Measurements from ENCODE around the gene KRTAP10-1. TPM values are rescaled to one million over a fixed set of nuclear protein-coding genes. Genes with fewer than 3 reads are reported as not detected.

The KRTAP10-1 gene
- total RNA-seq, 1 donor from 2014 or later: not detected

DNA sequence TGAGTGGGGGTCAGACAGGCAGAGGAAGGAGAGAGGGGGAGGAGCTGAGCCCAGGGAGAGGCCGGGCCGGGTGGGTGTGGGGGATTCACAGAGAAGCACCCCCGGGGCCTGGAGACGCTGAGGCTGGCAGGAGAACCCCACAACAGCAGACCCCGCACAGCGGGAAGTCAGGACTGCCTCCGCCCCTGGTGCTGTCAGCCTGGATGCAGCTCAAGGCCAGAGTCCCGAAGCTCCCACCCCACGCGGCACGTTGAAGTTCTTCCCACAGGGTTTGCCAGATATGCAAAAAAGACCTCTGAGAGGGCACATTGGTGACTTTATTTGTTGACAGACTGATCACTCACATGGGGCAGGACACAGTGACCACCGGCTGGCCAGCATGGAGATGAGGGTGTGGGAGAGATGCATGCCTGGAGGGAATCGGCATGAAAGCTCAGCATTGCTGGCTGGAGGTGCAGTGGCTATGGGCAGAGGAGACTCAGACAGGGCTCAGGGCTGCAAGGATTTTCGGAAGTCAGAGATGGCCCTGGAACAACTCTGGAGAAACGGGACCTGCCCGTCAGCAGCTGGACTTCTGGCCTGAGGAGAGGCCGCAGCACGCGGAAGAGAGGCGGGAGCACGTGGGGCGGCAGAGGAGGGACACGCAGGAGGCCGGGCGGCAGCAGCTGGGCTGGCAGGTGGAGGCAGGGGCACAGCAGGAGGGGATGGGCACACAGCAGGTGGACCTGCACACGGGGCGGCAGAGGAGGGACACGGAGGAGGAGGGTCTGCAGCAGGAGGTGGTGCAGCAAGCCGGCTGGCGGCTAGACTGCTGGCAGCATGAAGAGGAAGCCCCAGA, 17.7 kb upstream of the KRTAP10-1 start:
- Histone ChIP-seq H3K36me3 (ENCODE audit: control insufficient read depth, insufficient read depth, low read length) (no peaks in the 10 kb centered on the region), H3K27me3 (ENCODE audit: control insufficient read depth, insufficient read depth, low read length) (peaks cover 13% of the 10 kb centered on the region), H3K4me3 (ENCODE audit: low read depth, low read length) (no peak overlapping the region)
- DNase-seq (ENCODE audit: low read depth): no peak
- TF ChIP-seq, protein P1, sequence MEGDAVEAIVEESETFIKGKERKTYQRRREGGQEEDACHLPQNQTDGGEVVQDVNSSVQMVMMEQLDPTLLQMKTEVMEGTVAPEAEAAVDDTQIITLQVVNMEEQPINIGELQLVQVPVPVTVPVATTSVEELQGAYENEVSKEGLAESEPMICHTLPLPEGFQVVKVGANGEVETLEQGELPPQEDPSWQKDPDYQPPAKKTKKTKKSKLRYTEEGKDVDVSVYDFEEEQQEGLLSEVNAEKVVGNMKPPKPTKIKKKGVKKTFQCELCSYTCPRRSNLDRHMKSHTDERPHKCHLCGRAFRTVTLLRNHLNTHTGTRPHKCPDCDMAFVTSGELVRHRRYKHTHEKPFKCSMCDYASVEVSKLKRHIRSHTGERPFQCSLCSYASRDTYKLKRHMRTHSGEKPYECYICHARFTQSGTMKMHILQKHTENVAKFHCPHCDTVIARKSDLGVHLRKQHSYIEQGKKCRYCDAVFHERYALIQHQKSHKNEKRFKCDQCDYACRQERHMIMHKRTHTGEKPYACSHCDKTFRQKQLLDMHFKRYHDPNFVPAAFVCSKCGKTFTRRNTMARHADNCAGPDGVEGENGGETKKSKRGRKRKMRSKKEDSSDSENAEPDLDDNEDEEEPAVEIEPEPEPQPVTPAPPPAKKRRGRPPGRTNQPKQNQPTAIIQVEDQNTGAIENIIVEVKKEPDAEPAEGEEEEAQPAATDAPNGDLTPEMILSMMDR (IDR thresholded peaks at IDR 0.05; ENCODE audit: insufficient read depth, low read length, poor library complexity, severe bottlenecking): no peak

DNA sequence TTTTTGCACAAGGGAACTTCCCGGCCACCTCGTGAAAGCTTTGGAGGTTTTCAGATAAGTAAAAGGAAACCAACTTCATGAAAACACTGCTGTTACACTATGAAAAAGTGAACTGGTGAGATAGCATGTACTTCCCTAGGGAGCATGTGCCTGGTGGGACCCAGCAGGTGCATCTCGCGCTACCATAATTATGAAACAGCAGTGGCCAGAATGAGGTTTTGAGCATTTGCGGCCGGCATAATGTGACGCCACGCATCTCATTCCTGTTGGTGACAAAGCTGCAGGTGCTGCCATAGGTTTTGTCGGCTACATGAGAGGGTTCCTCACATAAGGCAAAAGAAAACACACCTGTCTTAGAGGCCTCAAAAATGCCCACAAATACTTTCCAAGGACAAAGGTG, 16.9 kb upstream of the KRTAP10-1 start:
- no peak for DNase-seq (ENCODE audit: low read depth)
- H3K4me3 ChIP-seq (ENCODE audit: low read depth, low read length): no peak overlapping the region
- no peaks in the 10 kb centered on the region for H3K36me3 ChIP-seq (ENCODE audit: control insufficient read depth, insufficient read depth, low read length)
- TF ChIP-seq, protein P1 (IDR thresholded peaks at IDR 0.05; ENCODE audit: insufficient read depth, low read length, poor library complexity, severe bottlenecking): no peak
- H3K27me3 ChIP-seq (ENCODE audit: control insufficient read depth, insufficient read depth, low read length): peaks cover 13% of the 10 kb centered on the region

DNA sequence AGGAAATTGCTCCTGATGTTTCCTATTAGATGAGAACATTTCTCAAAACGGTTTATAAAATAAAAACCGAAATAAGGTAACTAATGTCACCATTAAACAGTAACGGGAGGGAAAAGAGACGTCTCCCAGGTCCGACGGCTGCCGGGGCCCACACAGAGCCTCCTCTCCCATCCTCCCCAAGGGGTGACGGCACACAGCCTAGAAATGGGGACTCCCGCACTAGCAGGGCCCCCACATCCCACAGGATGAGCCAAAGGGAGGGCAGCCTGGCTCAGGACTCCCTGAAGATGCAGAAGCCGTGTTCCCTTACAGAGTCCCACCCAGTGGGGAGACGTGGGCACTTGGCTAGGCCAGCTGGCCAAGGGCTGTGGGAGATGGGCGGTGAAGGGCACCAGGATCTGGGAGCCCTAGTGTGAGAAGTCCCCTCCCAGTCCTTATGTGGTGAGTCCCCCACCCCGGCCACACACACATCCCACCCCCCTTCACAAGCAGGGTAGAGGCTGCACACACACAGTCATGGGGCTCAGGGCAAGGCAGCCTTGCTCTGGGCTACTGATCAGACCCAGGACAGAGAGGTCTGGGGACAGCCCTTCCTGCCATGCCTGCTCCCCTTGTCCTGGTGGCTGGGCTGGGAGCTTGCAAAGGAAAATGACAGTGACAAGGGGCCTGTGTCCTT, 15.3 kb upstream of the KRTAP10-1 start:
- H3K4me3 ChIP-seq (ENCODE audit: low read depth, low read length): no peak overlapping the region
- no peak for DNase-seq (ENCODE audit: low read depth)
- H3K36me3 ChIP-seq (ENCODE audit: control insufficient read depth, insufficient read depth, low read length): no peaks in the 10 kb centered on the region
- H3K27me3 ChIP-seq (ENCODE audit: control insufficient read depth, insufficient read depth, low read length): peaks cover 13% of the 10 kb centered on the region
- TF ChIP-seq, protein P1 (IDR thresholded peaks at IDR 0.05; ENCODE audit: insufficient read depth, low read length, poor library complexity, severe bottlenecking): no peak

DNA sequence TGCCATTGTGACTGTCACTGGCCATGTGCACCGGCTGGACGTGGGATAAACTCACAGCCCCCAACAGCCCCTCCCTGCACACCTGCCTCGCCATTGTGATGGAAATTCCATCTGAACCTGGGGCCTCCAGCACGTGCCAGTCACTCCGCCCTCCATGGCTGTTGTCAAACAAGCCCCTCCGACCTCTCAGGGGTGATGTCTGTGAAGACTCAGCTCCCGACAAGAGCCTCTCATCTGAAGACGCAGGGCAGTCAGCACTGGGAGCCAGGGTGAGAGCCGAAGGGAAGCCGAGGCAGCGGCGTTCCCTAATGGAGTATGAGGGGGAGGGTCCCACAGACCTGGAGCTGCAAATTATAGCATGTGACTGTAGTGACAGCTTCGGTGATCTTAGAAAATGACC, 12.7 kb upstream of the KRTAP10-1 start:
- Histone ChIP-seq H3K27me3 (ENCODE audit: control insufficient read depth, insufficient read depth, low read length) (peaks cover 6% of the 10 kb centered on the region), H3K4me3 (ENCODE audit: low read depth, low read length) (no peak overlapping the region)

DNA sequence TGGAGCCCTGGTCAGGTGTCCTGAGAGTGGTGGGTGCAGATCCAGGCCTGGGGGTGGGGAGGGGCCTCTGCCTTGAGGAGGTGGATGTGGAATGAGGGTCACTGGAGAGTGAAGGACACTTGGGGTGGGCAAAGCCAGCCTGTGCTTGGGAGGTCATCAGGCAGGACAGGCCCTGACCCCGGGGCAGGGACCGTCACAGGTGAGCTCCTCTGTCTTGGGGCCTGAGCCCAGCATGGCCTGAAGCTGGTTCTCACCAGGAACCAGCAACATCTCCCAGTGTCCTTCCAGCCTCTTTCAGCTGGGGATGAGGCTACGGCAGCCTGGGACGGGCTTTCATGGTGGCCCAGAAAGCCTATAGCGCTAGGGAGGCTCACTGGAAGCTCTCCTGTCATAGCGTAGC, 12.1 kb upstream of the KRTAP10-1 start:
- peaks cover 3% of the 10 kb centered on the region for H3K27me3 ChIP-seq (ENCODE audit: control insufficient read depth, insufficient read depth, low read length)
- DNase-seq (ENCODE audit: low read depth): no peak
- TF ChIP-seq, protein P1 (IDR thresholded peaks at IDR 0.05; ENCODE audit: insufficient read depth, low read length, poor library complexity, severe bottlenecking): no peak
- H3K36me3 ChIP-seq (ENCODE audit: control insufficient read depth, insufficient read depth, low read length): no peaks in the 10 kb centered on the region
- H3K4me3 ChIP-seq (ENCODE audit: low read depth, low read length): no peak overlapping the region

More for the DNA sequence above, 12.7 kb upstream of the KRTAP10-1 start:
- TF ChIP-seq, protein P1 (IDR thresholded peaks at IDR 0.05; ENCODE audit: insufficient read depth, low read length, poor library complexity, severe bottlenecking): no peak
- H3K36me3 ChIP-seq (ENCODE audit: control insufficient read depth, insufficient read depth, low read length): no peaks in the 10 kb centered on the region
- DNase-seq (ENCODE audit: low read depth): no peak
